Gastroesophageal sphincter (tissue), 3 donors: ENCODE measurements around the gene DYSF.

Experiments used
- POLR2AphosphoS5 ChIP-seq: sonication (generic); formaldehyde crosslinking; IDR thresholded peaks from one replicate; pipeline ENCODE4 v1.6.1; 2017; ENCODE audit warnings: antibody characterized with exemption
- TF ChIP-seq, protein P1 (sequence below), 4 experiments: fragments of 200-600 bp in 2 of 4; fragments of 450-650 bp in 2 of 4; sonication (generic) in 1 of 4; IDR thresholded peaks; one replicate each; pipeline ENCODE4 v1.5.1; 2017 to 2019; ENCODE audit warnings: antibody characterized with exemption in 4 of 4, mild to moderate bottlenecking in 2 of 4, moderate library complexity in 2 of 4

DNA sequence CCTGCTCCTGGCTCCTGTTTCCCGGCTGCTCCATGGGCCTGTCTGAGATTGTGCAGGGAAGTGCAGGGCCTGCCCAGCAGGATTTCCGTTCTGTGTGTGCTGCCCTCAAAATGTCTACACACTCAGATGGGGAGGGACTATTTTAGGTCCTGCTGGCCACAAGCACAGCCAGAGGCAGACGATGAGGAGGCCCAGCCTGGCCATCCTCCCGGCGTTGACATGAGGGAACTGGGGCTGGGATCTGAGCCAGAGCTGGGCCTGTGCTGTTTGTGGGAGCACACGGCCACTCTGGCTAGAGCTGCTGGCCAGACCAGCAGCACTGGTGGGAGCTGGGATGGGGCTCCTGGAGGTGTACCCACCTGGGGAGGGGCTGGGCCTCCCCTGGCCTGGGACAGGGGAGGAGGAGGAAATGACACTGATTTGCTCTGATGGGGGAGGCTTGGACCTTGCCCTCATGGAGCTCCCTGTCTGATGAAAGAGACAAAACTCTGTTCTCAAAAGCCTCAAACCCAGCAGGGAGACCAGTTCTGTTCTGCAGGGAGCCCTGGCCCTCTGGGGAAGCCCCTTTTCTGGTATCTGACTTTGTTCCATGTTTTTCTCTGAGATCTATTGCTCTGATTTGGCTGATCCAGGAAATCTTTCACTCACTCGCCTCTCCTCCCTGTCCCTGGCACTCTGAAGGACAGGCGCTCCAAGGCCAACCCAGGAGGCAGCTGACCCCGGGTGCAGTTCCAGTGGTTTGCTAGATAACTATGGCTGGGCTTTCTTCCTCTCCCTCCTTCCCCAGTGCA is 161.8 kb downstream of the DYSF start:
- TF ChIP-seq, protein P1, sequence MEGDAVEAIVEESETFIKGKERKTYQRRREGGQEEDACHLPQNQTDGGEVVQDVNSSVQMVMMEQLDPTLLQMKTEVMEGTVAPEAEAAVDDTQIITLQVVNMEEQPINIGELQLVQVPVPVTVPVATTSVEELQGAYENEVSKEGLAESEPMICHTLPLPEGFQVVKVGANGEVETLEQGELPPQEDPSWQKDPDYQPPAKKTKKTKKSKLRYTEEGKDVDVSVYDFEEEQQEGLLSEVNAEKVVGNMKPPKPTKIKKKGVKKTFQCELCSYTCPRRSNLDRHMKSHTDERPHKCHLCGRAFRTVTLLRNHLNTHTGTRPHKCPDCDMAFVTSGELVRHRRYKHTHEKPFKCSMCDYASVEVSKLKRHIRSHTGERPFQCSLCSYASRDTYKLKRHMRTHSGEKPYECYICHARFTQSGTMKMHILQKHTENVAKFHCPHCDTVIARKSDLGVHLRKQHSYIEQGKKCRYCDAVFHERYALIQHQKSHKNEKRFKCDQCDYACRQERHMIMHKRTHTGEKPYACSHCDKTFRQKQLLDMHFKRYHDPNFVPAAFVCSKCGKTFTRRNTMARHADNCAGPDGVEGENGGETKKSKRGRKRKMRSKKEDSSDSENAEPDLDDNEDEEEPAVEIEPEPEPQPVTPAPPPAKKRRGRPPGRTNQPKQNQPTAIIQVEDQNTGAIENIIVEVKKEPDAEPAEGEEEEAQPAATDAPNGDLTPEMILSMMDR (IDR thresholded peaks at IDR 0.05), result peak in 1 of 4 experiments; percentile 2
- TF ChIP-seq POLR2AphosphoS5, result peak; percentile 39
